HEK293T (cell line): ENCODE data around the gene HMMR.

Experiments
- FOXA1 ChIP-seq: fragments of 450-650 bp; IDR thresholded peaks from 2 replicates; pipeline ENCODE4 v1.6.1; 2016; ENCODE audit warnings: mild to moderate bottlenecking
- FOXK2 ChIP-seq: fragments of 450-650 bp; IDR thresholded peaks from 2 replicates; pipeline ENCODE4 v1.6.1; 2016; ENCODE audit warnings: mild to moderate bottlenecking

GRCh38 chr5:163535290-163535689 is 74.9 kb downstream of the HMMR start:
- TF ChIP-seq FOXK2 (no peak), FOXA1 (no peak)
